HUDEP-2 (cell line): ENCODE measurements around the gene IBTK.
"Not testable (repeated sequence)": the region's sequence is repeated elsewhere in the genome, so short reads cannot be mapped to it uniquely, and the experiment has no call there.

Experiments used
- DNase-seq, 76 experiments: peaks; one replicate each; lab custom pipeline; 2025; ENCODE audit not compliant: unreplicated experiment in 76 of 76; lab: John Stamatoyannopoulos, UW

The IBTK gene

GRCh38 chr6:82247505-82248272, at the start of gene IBTK:
TSS of gene IBTK (minus strand) at chr6:82247744. CDS start at chr6:82240486, 7,258 bp downstream.
- peak; percentile 34 to 98 (median 90) for DNase-seq

- DNase-seq, result no peak
Observed at GRCh38 chr6:82283771-82284410, 36.3 kb upstream of the IBTK start.

GRCh38 chr6:82281550-82281949, 34.0 kb upstream of the IBTK start:
- not testable (repeated sequence) for DNase-seq

GRCh38 chr6:82277686-82278085, 30.1 kb upstream of the IBTK start:
- no peak for DNase-seq

GRCh38 chr6:82275686-82276085, 28.1 kb upstream of the IBTK start:
- no peak for DNase-seq

GRCh38 chr6:82273295-82273694, 25.8 kb upstream of the IBTK start:
- no peak for DNase-seq

GRCh38 chr6:82270881-82271635, 23.5 kb upstream of the IBTK start:
- DNase-seq, result peak in 10 of 76 experiments; percentile 7 to 31 (median 12)

GRCh38 chr6:82268301-82268846, 20.8 kb upstream of the IBTK start:
- DNase-seq, result no peak

GRCh38 chr6:82264824-82265223, 17.3 kb upstream of the IBTK start:
- no peak for DNase-seq

- DNase-seq, result no peak
Observed at GRCh38 chr6:82264321-82264720, 16.8 kb upstream of the IBTK start.

- no peak for DNase-seq
Observed at GRCh38 chr6:82263916-82264315, 16.4 kb upstream of the IBTK start.

GRCh38 chr6:82260997-82261732, 13.6 kb upstream of the IBTK start:
- no peak for DNase-seq

GRCh38 chr6:82259389-82259788, 11.8 kb upstream of the IBTK start:
- no peak for DNase-seq

- DNase-seq, result no peak
Observed at GRCh38 chr6:82257088-82257774, 9.7 kb upstream of the IBTK start.

- not testable (repeated sequence) for DNase-seq
Observed at GRCh38 chr6:82254722-82255121, 7.2 kb upstream of the IBTK start.

GRCh38 chr6:82251942-82252341, 4.4 kb upstream of the IBTK start:
- peak in 12 of 76 experiments; percentile 8 to 53 (median 21) for DNase-seq

- no peak for DNase-seq
Observed at GRCh38 chr6:82249381-82250253, 2.1 kb upstream of the IBTK start.

GRCh38 chr6:82248273-82248735, 760 bp upstream of the IBTK start:
- DNase-seq, result peak in 7 of 76 experiments; percentile 16 to 73 (median 45)
